Astrocyte of the spinal cord (primary cell): ENCODE results near the gene DPT.
"Not testable (repeated sequence)": the region's sequence is repeated elsewhere in the genome, so short reads cannot be mapped to it uniquely, and the experiment has no call there.

Experiments used
- DNase-seq: peaks from one replicate; pipeline ENCODE4 v3.0.0; 2011; ENCODE audit warnings: low read depth, low spot score
- H3K4me3 ChIP-seq: 2 replicates; pipeline ENCODE4 v1.5.1; 2011; ENCODE audit warnings: low read depth, mild to moderate bottlenecking, low read length, moderate library complexity
- CTCF ChIP-seq: IDR thresholded peaks from 2 replicates; pipeline ENCODE4 v1.5.1; 2012; ENCODE audit warnings: low read depth, mild to moderate bottlenecking, low read length, inconsistent platforms
- in situ Hi-C: cut with HindIII; loops from 2 replicates; pipeline ENCODE4 v1.10.0; 2017; ENCODE audit warnings: low sequenced_read_pairs

DPT gene

GRCh38 chr1:168728473-168729404 lies at the start of gene DPT:
TSS of gene DPT (minus strand) at chr1:168729206. CDS start at chr1:168729174, 32 bp downstream.
- no peak within 1 kb of the TSS for H3K4me3 ChIP-seq
- no peak for DNase-seq
- no peak for TF ChIP-seq CTCF
- in situ Hi-C loops = no loop called here

GRCh38 chr1:168775366-168775765 lies 46.4 kb upstream of the DPT start:
- in situ Hi-C loops = no loop called here
- no peak for DNase-seq
- TF ChIP-seq CTCF = no peak
- H3K4me3 ChIP-seq = no peak overlapping the region

- H3K4me3 ChIP-seq = no peak overlapping the region
- DNase-seq = no peak
- TF ChIP-seq CTCF = no peak
- in situ Hi-C loops = no loop called here
Measured at GRCh38 chr1:168774241-168774640, 45.2 kb upstream of the DPT start.

GRCh38 chr1:168772428-168773060 lies 43.5 kb upstream of the DPT start:
- in situ Hi-C loops = no loop called here
- DNase-seq = no peak
- no peak for TF ChIP-seq CTCF
- no peak overlapping the region for H3K4me3 ChIP-seq

- no peak for TF ChIP-seq CTCF
- DNase-seq = no peak
- in situ Hi-C loops = no loop called here
Measured at GRCh38 chr1:168771104-168771630, 42.2 kb upstream of the DPT start.

GRCh38 chr1:168769893-168770292 lies 40.9 kb upstream of the DPT start:
- DNase-seq, H3K4me3 ChIP-seq, in situ Hi-C loops: not testable (repeated sequence)

More at GRCh38 chr1:168771104-168771630, 42.2 kb upstream of the DPT start:
- no peak overlapping the region for H3K4me3 ChIP-seq
